ENCODE results near the gene HINT3. TPM values are rescaled to one million over a fixed set of nuclear protein-coding genes. Genes with fewer than 3 reads are reported as not detected.
"Not testable (repeated sequence)": the region's sequence is repeated elsewhere in the genome, so short reads cannot be mapped to it uniquely, and the experiment has no call there.

The HINT3 gene
- total RNA-seq, 5 donors from 2014 or later (not counting 1 experiment from before 2014, with no cell fraction given) = 8.5 to 11.7 (median 10.5) TPM

- CTCF ChIA-PET = interaction anchor here (2.4 to 3.4 kb wide), 2 partner anchors 11 kb away, joined by 9 to 11 read pairs; no protein-coding TSS in a partner anchor
- H3K27me3 Mint-ChIP-seq = no peaks in the 10 kb centered on the region
- no peaks in the 10 kb centered on the region for H3K9me3 Mint-ChIP-seq
- no peaks in the 10 kb centered on the region for H3K27me3 ChIP-seq (replicated peaks in 1 of 2; ENCODE audit: control insufficient read depth in 2 of 2, extremely low read depth in 1 of 2, insufficient read depth in 2 of 2, low read length in 1 of 2)
- no peak for DNase-seq
- H3K4me3 ChIP-seq (ENCODE audit: control insufficient read depth in 1 of 2, extremely low read depth in 1 of 2, low read length in 1 of 2) = no peak overlapping the region
- WGBS (ENCODE audit: insufficient coverage) = 98% methylated on average over 6 of the region's 8 CpGs
- peaks cover 27 to 42% (median 34%) of the 10 kb centered on the region in 3 donors for H3K4me1 Mint-ChIP-seq
- H3K4me1 ChIP-seq (ENCODE audit: control insufficient read depth in 1 of 2, extremely low read depth in 1 of 2, insufficient read depth in 2 of 2, low read length in 2 of 2) = peaks cover 6 to 8% of the 10 kb centered on the region in 2 experiments
- no peak overlapping the region for H3K27ac Mint-ChIP-seq
- ATAC-seq (replicated peaks in 1 of 4) = no peak
- no peak overlapping the region for H3K4me3 Mint-ChIP-seq
- peaks cover 0 to 23% of the 10 kb centered on the region in 2 donors for H3K36me3 ChIP-seq (ENCODE audit: control insufficient read depth in 2 of 2, extremely low read depth in 1 of 2, insufficient read depth in 1 of 2, low read length in 1 of 2)
- no peak overlapping the region for H3K27ac ChIP-seq (ENCODE audit: low read length)
- H3K36me3 Mint-ChIP-seq = peaks cover 8% of the 10 kb centered on the region
- POLR2A ChIA-PET = no interaction called here
- H3K9me3 ChIP-seq = no peaks in the 10 kb centered on the region
Measured at GRCh38 chr6:125962900-125963497, 6.4 kb downstream of the HINT3 start.

GRCh38 chr6:125963817-125964216 is 7.2 kb downstream of the HINT3 start:
- no peaks in the 10 kb centered on the region for H3K27me3 ChIP-seq (replicated peaks in 1 of 2; ENCODE audit: control insufficient read depth in 2 of 2, extremely low read depth in 1 of 2, insufficient read depth in 2 of 2, low read length in 1 of 2)
- H3K27ac ChIP-seq (ENCODE audit: low read length) = no peak overlapping the region
- H3K4me3 ChIP-seq (ENCODE audit: control insufficient read depth in 1 of 2, extremely low read depth in 1 of 2, low read length in 1 of 2) = no peak overlapping the region
- Mint-ChIP-seq H3K27me3 (no peaks in the 10 kb centered on the region), H3K27ac (no peak overlapping the region), H3K9me3 (no peaks in the 10 kb centered on the region), H3K4me1 (peaks cover 35 to 48% (median 43%) of the 10 kb centered on the region in 3 donors), H3K36me3 (peaks cover 17% of the 10 kb centered on the region), H3K4me3 (no peak overlapping the region)
- peaks cover 0 to 1% of the 10 kb centered on the region in 2 experiments for H3K4me1 ChIP-seq (ENCODE audit: control insufficient read depth in 1 of 2, extremely low read depth in 1 of 2, insufficient read depth in 2 of 2, low read length in 2 of 2)
- ATAC-seq (replicated peaks in 1 of 4) (no peak), DNase-seq (no peak)
- peaks cover 0 to 26% of the 10 kb centered on the region in 2 donors for H3K36me3 ChIP-seq (ENCODE audit: control insufficient read depth in 2 of 2, extremely low read depth in 1 of 2, insufficient read depth in 1 of 2, low read length in 1 of 2)
- ChIA-PET CTCF (interaction anchor here (0.6 to 3.4 kb wide), 4 partner anchors 10 to 90 kb away, joined by 3 to 11 read pairs (median 7); no protein-coding TSS in a partner anchor), POLR2A (interaction anchor here in 1 of 2 donors (0.6 to 1.0 kb wide), 3 partner anchors 19 to 400 kb away, joined by 3 to 10 read pairs (median 4); no protein-coding TSS in a partner anchor)
- no CpG with 5 or more reads among the region's 2 CpGs for WGBS (ENCODE audit: insufficient coverage)
- H3K9me3 ChIP-seq = no peaks in the 10 kb centered on the region

- Histone ChIP-seq H3K4me1 (ENCODE audit: control insufficient read depth in 1 of 2, extremely low read depth in 1 of 2, insufficient read depth in 2 of 2, low read length in 2 of 2) (no peaks in the 10 kb centered on the region), H3K4me3 (ENCODE audit: control insufficient read depth in 1 of 2, extremely low read depth in 1 of 2, low read length in 1 of 2) (no peak overlapping the region), H3K9me3 (no peaks in the 10 kb centered on the region), H3K27ac (ENCODE audit: low read length) (no peak overlapping the region), H3K27me3 (replicated peaks in 1 of 2; ENCODE audit: control insufficient read depth in 2 of 2, extremely low read depth in 1 of 2, insufficient read depth in 2 of 2, low read length in 1 of 2) (no peaks in the 10 kb centered on the region), H3K36me3 (ENCODE audit: control insufficient read depth in 2 of 2, extremely low read depth in 1 of 2, insufficient read depth in 1 of 2, low read length in 1 of 2) (peaks cover 0 to 18% of the 10 kb centered on the region in 2 donors)
- CTCF ChIA-PET = interaction anchor here in 1 of 2 donors (1.4 kb wide), 1 partner anchor 10 kb away, joined by 5 read pairs; the partner anchor contains the start of gene HINT3
- Mint-ChIP-seq H3K9me3 (no peaks in the 10 kb centered on the region), H3K4me3 (no peak overlapping the region), H3K4me1 (peaks cover 46 to 51% (median 48%) of the 10 kb centered on the region in 3 donors), H3K27me3 (no peaks in the 10 kb centered on the region), H3K27ac (peak overlapping the region in 1 of 2 donors; percentile 2), H3K36me3 (peaks cover 27% of the 10 kb centered on the region)
- POLR2A ChIA-PET = no interaction called here
- ATAC-seq (replicated peaks in 1 of 4) = no peak
- no peak for DNase-seq
- no CpG with 5 or more reads among the region's 1 CpG for WGBS (ENCODE audit: insufficient coverage)
Measured at GRCh38 chr6:125966569-125966968, 10.0 kb downstream of the HINT3 start.

- DNase-seq (no peak), ATAC-seq (replicated peaks in 1 of 4) (no peak)
- H3K27me3 ChIP-seq (replicated peaks in 1 of 2; ENCODE audit: control insufficient read depth in 2 of 2, extremely low read depth in 1 of 2, insufficient read depth in 2 of 2, low read length in 1 of 2) = no peaks in the 10 kb centered on the region
- no peak overlapping the region for H3K4me3 ChIP-seq (ENCODE audit: control insufficient read depth in 1 of 2, extremely low read depth in 1 of 2, low read length in 1 of 2)
- no peaks in the 10 kb centered on the region for H3K9me3 Mint-ChIP-seq
- WGBS (ENCODE audit: insufficient coverage) = no CpG with 5 or more reads among the region's 2 CpGs
- H3K36me3 Mint-ChIP-seq = peaks cover 31% of the 10 kb centered on the region
- H3K27ac ChIP-seq (ENCODE audit: low read length) = no peak overlapping the region
- H3K36me3 ChIP-seq (ENCODE audit: control insufficient read depth in 2 of 2, extremely low read depth in 1 of 2, insufficient read depth in 1 of 2, low read length in 1 of 2) = peaks cover 0 to 22% of the 10 kb centered on the region in 2 donors
- no peaks in the 10 kb centered on the region for H3K9me3 ChIP-seq
- H3K27ac Mint-ChIP-seq = peak overlapping the region in 1 of 2 donors; percentile 7
- H3K4me3 Mint-ChIP-seq = no peak overlapping the region
- H3K27me3 Mint-ChIP-seq = no peaks in the 10 kb centered on the region
- CTCF ChIA-PET = interaction anchor here in 1 of 2 donors (1.4 kb wide), 1 partner anchor 26 kb away, joined by 3 read pairs; no protein-coding TSS in a partner anchor
- H3K4me1 ChIP-seq (ENCODE audit: control insufficient read depth in 1 of 2, extremely low read depth in 1 of 2, insufficient read depth in 2 of 2, low read length in 2 of 2) = no peaks in the 10 kb centered on the region
- peaks cover 34 to 37% (median 34%) of the 10 kb centered on the region in 3 donors for H3K4me1 Mint-ChIP-seq
- POLR2A ChIA-PET = no interaction called here
Measured at GRCh38 chr6:125968493-125968892, 11.9 kb downstream of the HINT3 start.

GRCh38 chr6:125970760-125971159 is 14.2 kb downstream of the HINT3 start:
- peaks cover 0 to 2% of the 10 kb centered on the region in 2 experiments for H3K4me1 ChIP-seq (ENCODE audit: control insufficient read depth in 1 of 2, extremely low read depth in 1 of 2, insufficient read depth in 2 of 2, low read length in 2 of 2)
- H3K27ac ChIP-seq (ENCODE audit: low read length) = no peak overlapping the region
- H3K4me3 ChIP-seq (ENCODE audit: control insufficient read depth in 1 of 2, extremely low read depth in 1 of 2, low read length in 1 of 2) = no peak overlapping the region
- DNase-seq (no peak), ATAC-seq (replicated peaks in 1 of 4) (no peak)
- Mint-ChIP-seq H3K27ac (peak overlapping the region; percentile 46 to 69), H3K4me3 (no peak overlapping the region), H3K27me3 (no peaks in the 10 kb centered on the region), H3K36me3 (peaks cover 39% of the 10 kb centered on the region), H3K4me1 (peaks cover 25 to 31% (median 28%) of the 10 kb centered on the region in 3 donors), H3K9me3 (no peaks in the 10 kb centered on the region)
- ChIA-PET CTCF (interaction anchor here (0.5 to 2.4 kb wide), 9 partner anchors 9 to 780 kb away, joined by 3 to 29 read pairs (median 4); partner anchors contain the start of gene HINT3 (in 1 of the 2)), POLR2A (interaction anchor here (0.5 to 1.0 kb wide), 3 partner anchors 20 to 182 kb away, joined by 3 to 4 read pairs (median 3); no protein-coding TSS in a partner anchor)
- H3K27me3 ChIP-seq (replicated peaks in 1 of 2; ENCODE audit: control insufficient read depth in 2 of 2, extremely low read depth in 1 of 2, insufficient read depth in 2 of 2, low read length in 1 of 2) = no peaks in the 10 kb centered on the region
- no CpG with 5 or more reads among the region's 2 CpGs for WGBS (ENCODE audit: insufficient coverage)
- H3K9me3 ChIP-seq = no peaks in the 10 kb centered on the region
- peaks cover 0 to 32% of the 10 kb centered on the region in 2 donors for H3K36me3 ChIP-seq (ENCODE audit: control insufficient read depth in 2 of 2, extremely low read depth in 1 of 2, insufficient read depth in 1 of 2, low read length in 1 of 2)

- H3K9me3 ChIP-seq; ATAC-seq (replicated peaks in 1 of 4); H3K4me1 ChIP-seq (ENCODE audit: control insufficient read depth in 1 of 2, extremely low read depth in 1 of 2, insufficient read depth in 2 of 2, low read length in 2 of 2); H3K27ac Mint-ChIP-seq; CTCF ChIA-PET; H3K9me3 Mint-ChIP-seq; H3K27ac ChIP-seq (ENCODE audit: low read length); POLR2A ChIA-PET; H3K4me3 ChIP-seq (ENCODE audit: control insufficient read depth in 1 of 2, extremely low read depth in 1 of 2, low read length in 1 of 2); H3K27me3 ChIP-seq (replicated peaks in 1 of 2; ENCODE audit: control insufficient read depth in 2 of 2, extremely low read depth in 1 of 2, insufficient read depth in 2 of 2, low read length in 1 of 2); H3K27me3 Mint-ChIP-seq; DNase-seq; H3K4me3 Mint-ChIP-seq: not testable (repeated sequence)
- H3K4me1 Mint-ChIP-seq = peaks cover 25 to 27% (median 25%) of the 10 kb centered on the region in 3 donors
- no CpG with 5 or more reads among the region's 1 CpG for WGBS (ENCODE audit: insufficient coverage)
- peaks cover 39% of the 10 kb centered on the region for H3K36me3 Mint-ChIP-seq
- H3K36me3 ChIP-seq (ENCODE audit: control insufficient read depth in 2 of 2, extremely low read depth in 1 of 2, insufficient read depth in 1 of 2, low read length in 1 of 2) = peaks cover 0 to 32% of the 10 kb centered on the region in 2 donors
Measured at GRCh38 chr6:125972478-125972877, 15.9 kb downstream of the HINT3 start.
